Measurements from ENCODE around the gene SLC9A4.

Gene SLC9A4

DNA sequence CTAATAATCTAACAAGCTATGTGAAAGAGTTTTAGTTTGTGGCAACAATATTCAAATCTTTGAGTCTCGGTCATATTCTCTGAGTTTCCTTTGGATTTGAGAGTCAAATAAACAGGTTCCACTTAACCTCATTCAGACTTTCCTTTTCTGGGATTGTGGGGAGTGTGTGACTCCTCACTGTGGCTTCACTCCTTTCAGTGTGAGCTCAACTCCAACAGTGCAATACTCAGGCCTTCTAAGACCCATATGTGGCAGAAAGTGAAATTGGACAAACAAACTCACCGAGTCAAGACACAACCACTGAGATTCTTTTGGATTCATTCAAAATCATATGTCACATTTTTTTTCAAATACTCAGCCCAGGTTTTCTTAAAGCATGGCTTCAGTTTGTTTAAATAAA, 25.4 kb downstream of the SLC9A4 start:
- no peak for DNase-seq

DNA sequence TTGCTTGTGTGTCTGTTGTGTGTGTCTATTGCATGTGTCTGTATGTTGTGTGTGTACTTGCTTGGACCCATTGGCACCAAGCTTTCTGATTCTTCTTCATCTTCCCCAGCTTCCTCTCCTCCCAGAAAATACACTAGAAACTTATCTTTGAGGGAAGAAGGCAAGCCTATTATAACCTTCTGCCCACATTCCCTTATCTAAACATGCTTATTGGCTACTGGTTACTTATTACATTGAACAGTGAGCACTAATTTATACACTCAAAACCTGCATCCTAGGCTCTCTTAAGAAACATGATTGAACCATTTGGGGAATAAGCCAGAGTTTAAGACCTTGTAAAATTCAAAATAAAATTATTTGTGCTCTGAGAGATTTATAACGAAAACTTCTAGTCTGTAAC, 26.5 kb downstream of the SLC9A4 start:
- no peak for DNase-seq

DNA sequence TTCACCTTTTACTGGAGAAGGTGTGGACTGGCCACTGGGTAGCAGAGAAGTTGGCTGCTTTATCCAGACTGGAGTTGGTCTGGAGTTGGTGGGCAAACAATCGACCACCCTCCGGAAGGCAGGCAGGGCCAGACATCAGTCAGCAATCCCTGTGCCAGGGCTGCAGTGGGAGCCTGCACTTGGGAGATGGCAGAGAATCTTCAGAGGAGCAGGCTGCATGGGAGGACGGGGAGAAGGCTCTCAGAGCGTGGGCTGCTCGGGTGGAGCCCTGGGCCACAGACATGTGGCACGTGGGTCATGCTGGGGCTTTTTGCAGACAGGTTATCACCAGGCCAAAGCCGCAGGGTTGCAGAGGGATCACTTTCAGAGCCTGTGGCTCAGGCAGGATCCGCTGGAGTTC, 29.6 kb downstream of the SLC9A4 start:
- no peak for DNase-seq

DNA sequence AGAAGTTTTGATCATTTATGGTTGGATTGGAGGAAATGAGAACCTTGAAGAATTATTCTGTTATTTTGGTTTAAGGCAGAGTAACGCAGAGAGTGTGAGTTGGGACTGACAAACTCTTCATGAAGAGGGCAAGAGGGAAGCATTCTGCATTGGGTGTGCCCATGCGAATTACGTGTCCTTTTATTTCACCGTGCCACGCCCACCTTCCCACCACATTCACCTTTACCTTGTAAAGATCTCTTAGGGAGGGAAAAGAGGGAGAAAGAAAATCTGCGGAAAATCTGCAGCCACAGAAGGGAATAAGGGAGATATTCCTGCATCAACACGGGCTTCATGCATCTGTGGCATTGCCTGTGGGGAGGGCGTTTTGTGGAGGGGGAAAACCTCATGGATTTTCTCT, 31.8 kb downstream of the SLC9A4 start:
- no peak for DNase-seq

DNA sequence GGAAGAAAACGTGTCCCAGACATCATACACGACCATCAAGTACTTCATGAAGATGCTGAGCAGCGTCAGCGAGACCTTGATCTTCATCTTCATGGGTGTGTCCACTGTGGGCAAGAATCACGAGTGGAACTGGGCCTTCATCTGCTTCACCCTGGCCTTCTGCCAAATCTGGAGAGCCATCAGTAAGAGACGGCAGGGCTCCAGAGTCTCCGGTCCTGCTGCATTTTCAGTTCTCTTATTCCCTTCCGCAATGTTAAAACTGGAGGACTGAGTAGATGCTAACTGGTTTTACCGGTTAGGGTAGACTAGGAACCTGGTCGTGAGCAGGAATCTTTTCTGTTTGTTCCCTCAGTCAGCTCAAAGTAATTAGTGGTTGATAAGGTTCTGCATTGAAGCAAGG, 32.3 kb downstream of the SLC9A4 start:
- peak; percentile 18 for DNase-seq

DNA sequence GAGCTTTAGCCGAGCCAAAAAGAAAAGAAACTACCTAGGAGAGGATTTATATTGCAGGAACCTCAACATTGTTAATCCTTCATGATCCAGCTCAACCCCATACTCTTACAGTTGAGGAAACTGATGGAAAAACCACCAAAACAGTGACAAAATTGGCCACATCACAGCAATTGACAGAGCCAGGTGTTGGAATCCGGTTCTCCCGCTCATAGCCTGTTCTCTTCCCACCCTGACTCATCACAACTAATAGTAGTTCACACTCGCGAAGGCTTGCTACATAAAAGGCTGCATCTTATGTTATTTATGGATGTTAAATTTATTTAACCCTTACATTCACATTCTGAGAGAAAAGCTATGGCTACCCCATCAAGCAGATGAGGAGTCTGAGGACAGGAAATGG, 33.7 kb downstream of the SLC9A4 start:
- no peak for DNase-seq

DNA sequence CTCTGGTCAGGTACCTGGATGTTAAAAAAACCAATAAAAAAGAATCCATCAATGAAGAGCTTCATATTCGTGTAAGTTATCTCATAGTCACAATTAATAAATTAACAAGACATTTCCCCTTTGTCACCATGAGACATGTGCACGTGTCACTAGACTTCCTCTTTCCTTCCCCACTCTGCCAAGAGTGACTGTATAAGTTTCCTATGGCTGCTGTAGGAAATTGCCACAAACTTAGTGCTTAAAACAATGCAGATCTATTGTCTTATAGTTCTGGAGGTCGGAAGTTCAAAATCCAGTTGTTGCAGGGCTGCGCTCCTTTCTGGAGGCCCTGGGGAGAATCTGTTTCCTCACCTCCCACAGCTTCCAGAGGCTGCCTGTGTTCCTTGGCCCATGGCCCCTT, 35.8 kb downstream of the SLC9A4 start:
- DNase-seq: no peak

DNA sequence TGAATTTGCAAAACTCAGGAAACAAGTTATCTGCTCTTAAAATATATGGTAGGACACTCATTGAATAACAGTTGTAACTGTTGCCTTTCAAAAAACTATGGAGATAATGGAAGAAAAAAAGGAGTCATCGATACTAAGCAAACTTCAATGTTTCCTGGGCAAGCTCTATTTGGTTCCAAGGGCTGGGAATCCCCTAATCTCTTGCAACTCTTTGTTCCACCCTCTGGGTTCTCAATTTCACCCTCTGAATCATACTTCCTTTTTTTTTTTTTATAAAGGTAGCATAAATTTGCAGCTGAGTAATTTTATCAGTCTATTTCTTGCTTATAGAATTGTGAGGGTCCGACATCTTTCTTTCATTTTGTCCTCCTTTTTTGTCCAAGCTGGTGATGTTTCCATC, 36.7 kb downstream of the SLC9A4 start:
- DNase-seq: no peak

DNA sequence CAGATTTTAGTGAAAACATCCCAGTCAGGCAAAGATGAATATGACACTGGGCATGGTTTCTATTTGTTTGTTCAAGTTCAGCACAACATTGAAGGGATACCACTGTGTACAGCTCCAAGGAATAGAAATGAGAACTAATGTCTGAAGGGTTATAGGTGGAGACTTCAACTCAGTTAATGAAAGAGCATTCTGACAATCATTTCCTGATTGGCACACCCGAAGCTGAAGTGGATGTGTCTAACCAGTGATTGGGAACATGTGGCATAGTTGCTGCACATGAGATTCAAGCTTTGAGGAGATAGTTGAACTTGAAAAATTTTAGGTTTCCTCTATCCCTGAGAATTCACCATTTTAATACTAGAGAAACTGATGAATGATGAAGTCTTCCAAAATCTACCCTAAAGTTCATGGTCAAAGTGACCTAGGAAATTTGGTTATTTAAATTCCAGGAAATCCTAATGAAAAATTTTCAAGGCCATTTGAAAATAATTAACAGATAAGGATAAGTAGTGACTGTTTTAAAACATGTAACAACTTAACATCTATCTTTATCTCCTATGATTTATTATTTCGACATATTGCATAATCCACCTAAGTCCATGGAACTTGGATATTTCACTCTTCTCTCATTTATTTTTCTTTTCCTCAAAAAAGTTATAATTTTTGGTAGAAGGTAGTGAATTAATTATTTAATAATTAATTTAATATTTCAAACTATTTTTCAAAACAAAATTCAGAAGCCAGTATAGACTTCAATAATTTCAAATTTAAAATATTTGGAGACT, 38.0 kb downstream of the SLC9A4 start:
- no peak for DNase-seq

DNA sequence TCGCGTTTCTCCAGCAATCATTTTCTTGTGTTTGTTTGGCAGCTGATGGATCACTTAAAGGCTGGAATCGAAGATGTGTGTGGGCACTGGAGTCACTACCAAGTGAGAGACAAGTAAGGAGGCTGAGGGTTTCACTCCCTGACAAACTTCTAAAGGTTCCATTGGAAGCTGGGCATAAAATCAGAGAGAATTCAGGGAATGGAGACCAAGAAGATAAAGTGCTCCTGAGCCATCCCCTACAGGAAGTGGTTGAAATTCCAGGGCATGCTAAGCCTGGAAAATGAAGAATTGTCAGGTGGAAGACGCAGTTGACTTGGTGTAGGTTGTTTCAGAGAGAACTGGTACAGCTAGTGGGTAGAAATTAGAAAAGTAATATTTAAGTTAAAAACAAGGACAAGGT, 39.1 kb downstream of the SLC9A4 start:
- DNase-seq: no peak

DNA sequence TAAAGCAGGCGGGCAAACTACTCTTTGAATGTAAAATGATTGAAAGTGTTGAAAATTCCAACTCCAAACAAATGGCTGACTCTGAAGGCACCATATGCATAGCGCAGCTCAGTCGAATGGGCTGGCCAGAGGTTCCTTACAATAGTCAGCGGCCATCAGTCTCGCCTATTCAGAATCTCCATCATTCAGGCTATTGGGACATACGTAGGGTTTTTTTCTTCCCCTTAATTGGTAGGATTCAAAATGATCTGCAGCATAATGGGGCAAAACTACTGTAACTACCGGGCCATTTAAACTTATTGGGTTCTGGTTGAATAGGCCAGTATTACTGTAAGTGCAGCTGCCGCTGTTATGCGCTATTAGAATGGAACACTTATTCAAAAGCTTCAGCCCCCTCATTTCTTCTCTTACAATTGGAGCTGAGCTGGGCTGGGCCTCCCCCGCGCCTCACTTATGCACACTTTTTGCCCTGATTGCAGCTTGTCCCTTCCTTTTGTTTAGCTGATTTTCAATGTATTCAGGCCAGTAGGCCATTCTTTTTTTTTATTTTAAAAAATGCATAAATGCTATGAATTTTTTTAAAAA, 40.4 kb downstream of the SLC9A4 start:
- DNase-seq: no peak

DNA sequence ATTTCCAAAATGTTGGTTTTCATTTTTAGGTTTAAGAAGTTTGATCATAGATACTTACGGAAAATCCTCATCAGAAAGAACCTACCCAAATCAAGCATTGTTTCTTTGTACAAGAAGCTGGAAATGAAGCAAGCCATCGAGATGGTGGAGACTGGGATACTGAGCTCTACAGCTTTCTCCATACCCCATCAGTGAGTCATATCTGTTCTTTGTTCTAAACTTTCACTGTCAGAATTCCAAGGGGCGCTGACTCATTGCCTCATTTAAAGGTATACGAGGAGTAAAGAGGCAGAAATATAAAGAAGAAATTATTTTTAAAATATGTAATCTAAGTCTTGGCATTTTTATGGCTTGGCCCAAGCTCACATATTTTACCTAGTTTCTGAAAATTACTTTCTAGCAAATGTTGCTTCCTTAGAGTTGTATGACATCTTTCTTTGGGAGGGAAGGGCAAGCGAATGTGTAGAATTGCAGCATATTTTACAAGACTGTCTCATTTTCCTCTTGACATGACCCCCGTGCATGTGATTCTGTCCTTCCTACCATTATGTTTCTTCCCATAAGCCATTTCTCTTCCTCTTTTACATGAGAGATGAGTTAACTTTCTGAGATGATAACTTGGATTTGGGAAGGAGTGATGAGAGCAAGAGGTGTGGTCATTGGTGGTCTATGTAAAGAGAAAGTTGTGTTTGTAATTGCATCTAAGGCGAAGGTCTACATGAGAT, 41.2 kb downstream of the SLC9A4 start:
- DNase-seq: no peak

DNA sequence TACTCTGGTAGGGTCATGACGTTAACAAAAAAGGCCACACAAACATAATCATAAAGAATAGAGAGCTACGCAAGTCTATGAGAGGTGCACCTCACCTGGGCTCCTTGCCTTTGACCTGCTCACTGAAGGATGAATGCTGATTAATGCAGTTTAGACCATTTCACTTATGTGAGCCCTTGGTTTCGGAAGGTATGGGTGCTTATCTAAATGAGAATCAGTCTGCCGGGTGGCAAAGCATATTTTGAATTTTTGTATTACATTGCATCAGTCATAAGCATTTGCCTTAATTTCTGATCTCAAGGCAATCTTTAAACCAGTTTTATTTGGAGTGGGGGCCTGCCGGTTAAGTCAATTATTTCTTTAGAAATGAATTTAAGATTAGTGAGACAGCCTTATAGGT, 42.8 kb downstream of the SLC9A4 start:
- DNase-seq: no peak

DNA sequence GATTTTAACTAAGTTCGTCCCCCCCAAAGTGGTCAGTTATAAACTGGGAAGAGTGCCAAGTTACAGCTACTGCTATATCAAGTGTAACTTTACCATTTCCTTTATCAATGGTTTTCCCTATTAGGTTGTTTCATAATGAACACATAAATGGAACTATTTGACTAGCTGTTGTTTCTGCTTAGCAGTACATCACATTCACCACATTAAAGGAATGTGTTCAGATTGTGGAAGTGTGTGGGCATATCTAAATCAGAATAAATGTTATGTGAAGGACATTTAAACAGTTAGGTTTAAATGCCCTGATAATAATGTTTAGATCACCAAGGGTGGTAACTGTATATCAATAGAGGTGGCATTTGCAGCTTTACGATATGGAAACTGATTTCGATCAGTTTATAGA, 45.1 kb downstream of the SLC9A4 start:
- DNase-seq: no peak

DNA sequence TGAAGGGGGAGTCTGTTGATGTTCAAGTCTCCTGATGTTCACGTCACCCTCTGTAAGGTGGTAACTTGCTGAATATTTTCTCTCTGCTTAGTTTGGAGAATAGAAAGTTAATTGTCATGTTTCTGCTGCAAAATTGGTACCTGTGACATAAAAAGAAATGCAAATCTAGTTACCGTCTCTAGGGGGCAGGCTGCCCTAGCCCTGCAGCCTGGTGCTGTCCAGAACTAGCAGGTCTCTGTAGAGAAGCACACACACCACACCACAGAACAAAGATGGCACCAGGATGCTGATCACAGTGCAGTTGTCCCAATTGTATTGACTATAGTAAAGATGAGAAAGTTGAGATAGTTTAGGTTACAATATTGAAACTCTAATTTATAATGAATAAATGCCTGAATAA, 47.0 kb downstream of the SLC9A4 start:
- DNase-seq: no peak

DNA sequence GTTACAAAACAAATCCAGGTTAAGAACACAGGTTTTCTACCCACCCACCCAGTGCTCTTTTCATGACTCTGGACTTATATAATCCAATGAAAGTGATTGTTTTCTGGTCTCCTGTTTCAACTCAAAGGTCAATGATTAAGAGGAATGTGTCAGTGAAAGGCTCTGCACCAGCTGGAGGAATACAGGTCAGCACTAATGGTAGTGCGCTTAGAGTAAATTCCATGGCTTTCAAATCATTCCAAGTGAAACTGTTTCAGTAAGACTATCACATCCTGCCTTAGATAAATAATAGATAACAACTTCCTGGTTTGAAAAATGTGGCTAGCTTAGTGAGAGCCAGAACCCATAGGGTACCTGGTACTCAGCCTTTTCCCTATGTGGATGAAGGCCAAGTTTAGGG, 47.8 kb downstream of the SLC9A4 start:
- no peak for DNase-seq

DNA sequence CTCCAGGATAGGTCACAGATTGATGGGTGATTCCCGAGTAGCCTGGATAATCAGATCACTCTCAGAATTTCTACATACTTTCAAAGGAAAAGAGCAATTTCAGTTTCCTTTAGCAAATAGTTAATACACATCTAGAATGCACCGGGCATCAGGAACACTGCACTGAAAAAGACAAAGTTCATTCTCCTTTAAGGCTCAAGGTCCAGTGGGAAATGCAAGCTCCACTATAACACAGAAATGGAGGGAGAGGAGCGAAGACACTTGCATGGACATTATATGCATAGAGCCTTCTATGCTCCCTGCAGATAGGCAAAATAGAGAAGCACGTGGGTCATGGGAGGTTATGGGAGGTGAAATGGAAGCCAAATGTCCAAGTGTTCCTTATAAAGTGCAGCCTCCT, 49.1 kb downstream of the SLC9A4 start:
- DNase-seq: no peak

DNA sequence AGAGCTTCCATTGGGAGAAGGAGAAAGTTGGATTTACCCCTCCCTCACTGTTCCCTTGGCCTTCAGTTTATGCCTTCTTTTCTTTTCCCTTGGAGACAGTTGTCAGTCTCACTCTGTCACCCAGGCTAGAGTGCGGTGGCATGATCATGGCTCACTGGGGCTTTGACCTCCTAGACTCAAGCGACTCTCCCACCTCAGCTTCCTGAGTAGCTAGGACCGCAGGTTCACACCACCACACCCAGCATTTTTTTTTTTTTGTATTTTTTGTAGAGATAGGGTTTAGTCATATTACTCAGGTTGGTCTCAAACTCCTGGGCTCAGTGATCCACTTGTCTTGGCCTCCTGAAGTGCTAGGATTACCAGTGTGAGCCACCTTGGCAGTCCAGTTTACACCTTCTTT, 49.9 kb downstream of the SLC9A4 start:
- no peak for DNase-seq

DNA sequence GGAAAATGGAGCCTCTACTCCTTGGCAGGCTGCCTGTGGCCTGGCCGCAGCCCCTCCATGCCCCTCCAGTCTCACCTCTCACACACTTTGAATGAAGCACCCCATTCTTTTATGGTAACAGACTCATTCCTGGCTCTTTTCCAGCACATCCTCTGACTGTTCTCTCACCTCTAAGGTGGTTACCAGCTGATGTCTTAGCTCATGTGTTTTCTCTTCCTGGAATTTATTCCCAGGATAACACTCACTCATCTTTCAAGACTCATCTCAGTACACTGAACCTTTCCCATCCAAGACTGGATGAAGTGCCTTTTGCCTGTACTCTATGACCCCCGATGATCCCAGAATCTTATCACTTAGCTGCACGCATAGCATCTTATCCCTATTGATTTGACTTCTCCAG, 50.6 kb downstream of the SLC9A4 start:
- no peak for DNase-seq

DNA sequence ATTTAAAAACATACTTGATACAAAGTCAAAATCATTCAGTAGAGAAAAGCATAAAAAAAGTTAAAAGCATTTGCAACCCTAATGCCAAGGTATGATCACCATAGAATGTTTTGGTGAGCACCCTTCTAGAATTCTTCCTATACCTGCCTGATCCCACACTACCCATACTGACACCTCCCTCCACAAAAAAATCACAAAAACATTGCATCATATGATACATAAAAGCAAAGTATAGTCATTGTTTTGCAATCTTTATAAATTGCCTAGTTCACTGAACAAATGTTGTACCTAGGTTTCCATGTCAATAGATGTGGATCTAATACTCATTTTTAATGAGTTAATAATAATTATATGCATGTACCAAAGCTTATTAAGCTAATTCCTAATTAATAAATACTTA, 54.1 kb downstream of the SLC9A4 start:
- DNase-seq: no peak

DNA sequence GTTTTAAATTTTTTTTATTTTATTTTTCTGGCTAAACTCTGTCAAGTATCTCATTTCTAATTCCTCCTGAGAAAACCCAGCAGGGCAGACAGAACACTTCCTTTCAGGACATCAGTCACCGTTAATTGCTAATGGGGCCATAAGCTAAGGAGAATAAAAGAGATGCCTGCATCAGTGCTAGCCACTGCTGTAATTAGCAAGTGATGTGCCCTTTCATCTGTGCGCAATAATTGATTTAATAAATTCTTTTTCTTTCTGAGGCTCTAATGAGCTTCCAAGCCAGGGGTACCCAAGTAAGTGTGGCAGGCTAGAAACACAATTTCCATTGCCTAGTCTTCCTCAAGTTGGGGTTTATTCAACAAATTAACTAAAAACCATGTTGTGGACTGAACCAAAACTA, 65.5 kb downstream of the SLC9A4 start:
- DNase-seq: no peak

DNA sequence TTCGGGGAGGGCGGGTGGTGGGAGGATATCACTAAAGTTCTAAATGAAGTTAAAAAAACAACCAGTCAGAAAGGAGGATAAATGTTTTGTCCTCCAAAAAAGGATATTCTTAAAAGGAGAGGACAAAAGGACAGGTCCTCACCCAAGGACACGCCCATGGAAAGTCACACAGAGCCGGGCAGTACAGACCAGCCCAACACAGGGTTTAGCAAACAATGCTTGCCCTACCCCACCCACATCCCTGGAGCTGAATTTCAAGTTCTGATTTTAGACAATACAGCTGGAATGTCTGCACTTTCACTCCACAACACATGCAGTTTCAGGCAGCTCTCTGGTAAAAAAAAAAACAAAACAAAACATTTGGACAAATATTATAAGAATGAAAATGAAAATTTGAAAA, 67.9 kb downstream of the SLC9A4 start:
- no peak for DNase-seq

DNA sequence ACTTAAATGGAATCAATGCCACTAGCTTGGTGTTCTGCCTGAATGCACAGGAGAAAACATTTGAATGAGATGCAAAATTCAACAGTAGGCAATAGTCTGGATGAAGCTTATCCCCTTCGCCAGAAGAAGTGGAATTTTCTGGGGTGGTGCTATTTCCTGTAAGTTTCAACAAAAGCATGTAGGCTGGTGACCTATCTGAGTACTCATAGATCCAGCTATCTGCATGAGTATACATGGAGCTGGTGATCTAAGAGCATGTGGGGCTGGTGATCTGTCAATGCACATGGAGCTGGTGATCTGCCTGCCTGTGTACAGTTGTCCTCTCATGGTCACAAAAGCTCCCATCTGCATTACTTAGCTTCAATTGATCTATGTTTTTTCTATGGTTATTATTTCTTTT, 71.2 kb downstream of the SLC9A4 start:
- DNase-seq: no peak

DNA sequence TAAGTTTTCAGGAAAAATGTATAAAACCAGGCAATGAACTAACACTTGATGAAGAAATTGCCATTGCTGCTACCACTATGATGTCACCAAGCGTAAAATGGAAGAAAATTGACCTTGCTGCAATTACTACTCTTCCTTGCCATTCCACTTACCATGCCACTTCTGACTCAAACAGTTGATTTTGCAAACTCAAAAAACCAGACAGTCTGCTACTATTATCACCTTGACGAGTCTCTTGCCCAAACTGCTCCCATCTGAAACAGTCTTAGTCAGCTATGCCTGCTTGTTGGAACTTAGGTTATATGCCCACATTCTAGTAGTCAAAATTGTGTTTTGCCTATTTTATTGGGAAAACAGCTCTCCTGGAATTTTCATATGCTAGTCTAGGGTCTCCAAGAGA, 74.4 kb downstream of the SLC9A4 start:
- DNase-seq: no peak

Measured in right kidney (tissue), 1 donor.